GM12878 (cell line): Measurements from ENCODE around the gene SCMH1. TPM values are rescaled to one million over a fixed set of nuclear protein-coding genes. Genes with fewer than 3 reads are reported as not detected.

ENCODE experiments used
- ATAC-seq: fragments of 200-7000 bp; cut with Tn5 transposase; 3 replicates; pipeline ENCODE4 v1.9.1; 2020; ENCODE audit warnings: mild to moderate bottlenecking, moderate library complexity
- BruUV-seq: library from RNA; stranded (reverse); fragments of 400-500 nt; replicated peaks from 2 replicates; lab custom pipeline; 2021; lab: Mats Ljungman, UMichigan
- CTCF ChIA-PET: fragments of 300-600 bp; sonication (Branson Sonifier 250); formaldehyde crosslinking; extraction: SDS; loops from one replicate; lab custom pipeline; 2021; ENCODE audit warnings: inconsistent platforms; lab: Yijun Ruan, JAX
- POLR2A ChIA-PET: fragments of 350-600 bp; formaldehyde crosslinking; extraction: SDS; loops from one replicate; lab custom pipeline; 2021; ENCODE audit warnings: inconsistent platforms; lab: Charles Lee
- RAD21 ChIA-PET: fragments of 300-600 bp; sonication (Branson Sonifier 250); formaldehyde crosslinking; loops from one replicate; lab custom pipeline; 2023; ENCODE audit warnings: antibody characterized with exemption; ENCODE audit not compliant: unreplicated experiment; lab: Charles Lee
- SMC1A ChIA-PET: fragments of 300-600 bp; sonication (Branson Sonifier 250); formaldehyde crosslinking; loops from one replicate; lab custom pipeline; 2023; ENCODE audit not compliant: unreplicated experiment, uncharacterized antibody; lab: Charles Lee
- DNase-seq: peaks from one replicate; pipeline ENCODE4 v3.0.0-alpha.2; 2011; ENCODE audit warnings: low read depth, low spot score
- FAIRE-seq: peaks from 3 replicates; lab custom pipeline; 2011; peaks lifted over from hg19 to GRCh38; lab: Jason Lieb, UNC
- H2AFZ ChIP-seq: 2 replicates; pipeline ENCODE4 v1.6.0; 2011; ENCODE audit warnings: low read depth, low read length, control low read depth; ENCODE audit not compliant: control insufficient read depth
- H3K27ac ChIP-seq: 2 replicates; pipeline ENCODE4 v1.5.1; 2011; ENCODE audit warnings: control low read depth; ENCODE audit not compliant: control insufficient read depth, insufficient read depth
- H3K27me3 ChIP-seq, 2 experiments: replicated peaks in 1 of 2; 2 replicates each; pipeline versions ENCODE4 v1.6.0 to v1.6.1; 2011; ENCODE audit warnings: low read length in 1 of 2; ENCODE audit not compliant: control insufficient read depth in 2 of 2, insufficient read depth in 2 of 2
- H3K36me3 ChIP-seq, 2 experiments: 2 replicates each; pipeline ENCODE4 v1.5.1; 2011; ENCODE audit warnings: low read length in 1 of 2; ENCODE audit not compliant: control insufficient read depth in 2 of 2, insufficient read depth in 2 of 2
- H3K4me1 ChIP-seq: 2 replicates; pipeline ENCODE4 v1.6.1; 2011; ENCODE audit warnings: mild to moderate bottlenecking, low read length, moderate library complexity, mixed read lengths; ENCODE audit not compliant: control insufficient read depth, insufficient read depth
- H3K4me2 ChIP-seq: 2 replicates; pipeline ENCODE4 v1.6.0; 2011; ENCODE audit warnings: control low read depth; ENCODE audit not compliant: control insufficient read depth, insufficient read depth
- H3K4me3 ChIP-seq: fragments of 200-600 bp; sonication (generic); 2 replicates; pipeline ENCODE4 v1.5.1; 2016
- H3K79me2 ChIP-seq: 2 replicates; pipeline ENCODE4 v1.6.0; 2011; ENCODE audit warnings: low read length; ENCODE audit not compliant: control insufficient read depth, insufficient read depth
- H3K9ac ChIP-seq: 2 replicates; pipeline ENCODE4 v1.8.0; 2011; ENCODE audit warnings: low read length, control low read depth, mixed read lengths; ENCODE audit not compliant: control insufficient read depth, insufficient read depth
- H3K9me3 ChIP-seq: replicated peaks from 3 replicates; pipeline ENCODE4 v1.5.1; 2011; ENCODE audit warnings: mild to moderate bottlenecking, low read length; ENCODE audit not compliant: control insufficient read depth, insufficient read depth
- H4K20me1 ChIP-seq: 2 replicates; pipeline ENCODE4 v1.6.0; 2011; ENCODE audit not compliant: control insufficient read depth, insufficient read depth
- BACH1 ChIP-seq: fragments of 450-650 bp; IDR thresholded peaks from 2 replicates; pipeline ENCODE4 v1.6.1; 2017; ENCODE audit warnings: mild to moderate bottlenecking, borderline replicate concordance
- ETV6 ChIP-seq, 2 experiments: fragments of 450-650 bp in 1 of 2; IDR thresholded peaks in 1 of 2; conservative IDR thresholded peaks in 1 of 2; 2 replicates each; pipeline ENCODE4 v1.6.1; 2014; ENCODE audit warnings: antibody characterized with exemption in 1 of 2, borderline replicate concordance in 1 of 2, low read depth in 1 of 2, mild to moderate bottlenecking in 1 of 2, moderate library complexity in 1 of 2
- IRF4 ChIP-seq: IDR thresholded peaks from 2 replicates; pipeline ENCODE4 v1.6.1; 2011; ENCODE audit warnings: low read depth, low read length
- MEF2A ChIP-seq: IDR thresholded peaks from 2 replicates; pipeline ENCODE4 v1.6.1; 2011; ENCODE audit warnings: low read depth, mild to moderate bottlenecking, low read length, moderate library complexity; ENCODE audit not compliant: insufficient read depth
- NBN ChIP-seq: fragments of 450-650 bp; IDR thresholded peaks from 2 replicates; pipeline ENCODE4 v1.6.1; 2016
- NR2C2 ChIP-seq: IDR thresholded peaks from 2 replicates; pipeline ENCODE4 v1.6.1; 2011; ENCODE audit warnings: borderline replicate concordance, low read depth; ENCODE audit not compliant: control insufficient read depth, insufficient read length
- RELA ChIP-seq: fragments of 450-650 bp; IDR thresholded peaks from 2 replicates; pipeline ENCODE4 v1.8.0; 2014; ENCODE audit warnings: borderline replicate concordance; ENCODE audit not compliant: partially characterized antibody
- SPI1 ChIP-seq: IDR thresholded peaks from 2 replicates; pipeline ENCODE4 v1.6.1; 2011; ENCODE audit warnings: low read depth, mild to moderate bottlenecking, low read length, moderate library complexity, borderline replicate concordance; ENCODE audit not compliant: insufficient read depth
- WGBS: methylation state at CpG from one replicate; pipeline ENCODE4 v1.1.6; 2016; ENCODE audit warnings: low lambda C conversion rate; ENCODE audit not compliant: insufficient replicate concordance, insufficient coverage; ENCODE audit errors: missing lambda C conversion rate; 5-methylcytosine and 5-hydroxymethylcytosine counted together
- in situ Hi-C: fragments of 300-500 bp; cut with MboI; formaldehyde crosslinking; loops from 9 replicates; pipeline ENCODE4 v1.14.3; 2018; ENCODE audit warnings: mixed read lengths
- intact Hi-C: fragments of 100-400 bp; cut with micrococcal nuclease; formaldehyde crosslinking; loops from one replicate; pipeline ENCODE4 v1.14.2; 2022; ENCODE audit not compliant: unreplicated experiment
- polyA plus RNA-seq, 11 experiments: library from polyadenylated mRNA; depleted of rRNA in 4 of 11; unstranded in 6 of 11; stranded (reverse) in 5 of 11; fragments of >200 nt; fragmentation: Nextera tagmentation in 4 of 11; fragmentation: Illumina TruSeq in 1 of 11; extraction: Ambion mirVana in 4 of 11; extraction: Trizol in 1 of 11; gene quantifications; 1 replicate in 1 of 11; 2 replicates in 10 of 11; pipeline versions ENCODE4 v1.2.1 to v1.2.3, GENCODE V29; 2011 to 2016; ENCODE audit warnings: inconsistent platforms in 2 of 11, missing spikeins in 2 of 11, low read depth in 1 of 11
- total RNA-seq, 4 experiments: library from RNA; depleted of rRNA in 3 of 4; stranded (reverse); fragments of >200 nt in 3 of 4; fragmentation: Illumina TruSeq in 1 of 4; extraction: Trizol in 1 of 4; gene quantifications; 2 replicates each; pipeline versions ENCODE4 v1.2.1 to v1.2.3, GENCODE V29; 2013 to 2021
- TF ChIP-seq, protein P1 (sequence below): fragments of 450-650 bp; IDR thresholded peaks from 2 replicates; pipeline ENCODE4 v1.6.1; 2017; ENCODE audit warnings: mild to moderate bottlenecking, moderate library complexity
- TF ChIP-seq, protein P2 (sequence below): IDR thresholded peaks from 2 replicates; pipeline ENCODE4 v1.6.1; 2011; ENCODE audit warnings: mild to moderate bottlenecking, low read depth, low read length, moderate library complexity; ENCODE audit not compliant: insufficient replicate concordance
- TF ChIP-seq, protein P3 (sequence below): IDR thresholded peaks from 2 replicates; pipeline ENCODE4 v1.6.1; 2012; ENCODE audit warnings: low read depth, low read length, improper control_type of control experiment
- TF ChIP-seq, protein P4 (sequence below): fragments of 450-650 bp; IDR thresholded peaks from 2 replicates; pipeline ENCODE4 v1.6.1; 2014; ENCODE audit warnings: mild to moderate bottlenecking
- TF ChIP-seq, protein P5 (sequence below): fragments of 150-350 bp; IDR thresholded peaks from 2 replicates; pipeline ENCODE4 v1.6.1; 2014; ENCODE audit warnings: mild to moderate bottlenecking, low read depth, low read length

Gene SCMH1
- total and polyA plus RNA-seq, 10 of the 15 experiments (the other 5 are each of a cell fraction or from before 2014, with no cell fraction given), result 7.5 to 44.1 (median 27.8) TPM

DNA sequence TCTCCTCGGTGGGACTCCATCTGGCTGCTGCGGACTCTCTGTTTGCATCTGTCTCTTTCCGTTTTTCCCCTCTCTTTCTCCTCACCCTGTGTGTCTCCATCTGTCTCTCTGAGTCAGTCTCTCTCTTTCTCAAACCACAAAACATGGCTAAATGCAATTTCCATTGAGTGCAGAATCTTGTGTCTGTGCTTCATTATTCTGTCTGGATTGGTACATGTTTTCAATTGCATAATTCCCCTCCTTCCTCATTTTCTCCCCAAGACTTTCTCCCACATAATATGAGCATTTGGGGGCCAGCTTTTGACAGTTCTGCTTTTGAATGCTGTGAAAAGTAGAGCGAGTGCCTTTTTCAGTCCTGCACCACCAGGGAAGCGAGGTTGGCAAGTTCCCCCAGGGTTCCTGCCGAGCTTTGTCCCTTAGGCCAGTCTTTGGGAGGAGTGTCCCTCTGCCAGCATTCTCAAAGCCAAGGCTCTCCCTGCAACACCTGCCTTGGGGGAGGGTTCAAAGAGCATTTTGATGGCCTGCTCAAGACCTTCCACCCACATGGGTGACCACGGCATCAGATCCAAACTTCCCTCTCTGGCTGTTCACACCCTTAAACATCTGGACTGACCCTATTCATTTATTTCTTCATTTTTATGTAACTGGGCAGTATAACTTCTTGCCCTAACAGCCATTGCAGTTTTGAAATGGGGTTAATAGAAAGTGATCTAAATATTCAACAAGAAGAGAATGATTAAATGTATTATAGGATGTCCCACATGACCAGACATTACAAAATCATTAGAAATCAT lies 32.8 kb upstream of the SCMH1 start:
- Histone ChIP-seq H2AFZ (no peak overlapping the region), H3K4me2 (no peak overlapping the region), H3K9ac (no peak overlapping the region), H4K20me1 (no peaks in the 10 kb centered on the region), H3K4me3 (no peak overlapping the region), H3K27ac (no peak overlapping the region), H3K36me3 (no peaks in the 10 kb centered on the region), H3K79me2 (no peaks in the 10 kb centered on the region), H3K4me1 (no peaks in the 10 kb centered on the region), H3K9me3 (no peaks in the 10 kb centered on the region), H3K27me3 (peaks cover 2% of the 10 kb centered on the region in 2 experiments; a peak in 2 of 4 replicates)
- ChIA-PET CTCF (interaction anchor here (1.9 kb wide), 1 partner anchor 143 kb away, joined by 4 read pairs; no protein-coding TSS in a partner anchor), POLR2A (no interaction called here), SMC1A (interaction anchor here (1.0 kb wide), 1 partner anchor 15 kb away, joined by 3 read pairs; no protein-coding TSS in a partner anchor), RAD21 (no interaction called here)
- intact Hi-C loops (no loop called here), in situ Hi-C loops (no loop called here)
- ATAC-seq, result no peak
- BruUV-seq, result no TSS peak
- WGBS, result 23% methylated on average over 7 of the region's 7 CpGs
- no peak for DNase-seq
- FAIRE-seq, result no peak
- TF ChIP-seq, protein P1, sequence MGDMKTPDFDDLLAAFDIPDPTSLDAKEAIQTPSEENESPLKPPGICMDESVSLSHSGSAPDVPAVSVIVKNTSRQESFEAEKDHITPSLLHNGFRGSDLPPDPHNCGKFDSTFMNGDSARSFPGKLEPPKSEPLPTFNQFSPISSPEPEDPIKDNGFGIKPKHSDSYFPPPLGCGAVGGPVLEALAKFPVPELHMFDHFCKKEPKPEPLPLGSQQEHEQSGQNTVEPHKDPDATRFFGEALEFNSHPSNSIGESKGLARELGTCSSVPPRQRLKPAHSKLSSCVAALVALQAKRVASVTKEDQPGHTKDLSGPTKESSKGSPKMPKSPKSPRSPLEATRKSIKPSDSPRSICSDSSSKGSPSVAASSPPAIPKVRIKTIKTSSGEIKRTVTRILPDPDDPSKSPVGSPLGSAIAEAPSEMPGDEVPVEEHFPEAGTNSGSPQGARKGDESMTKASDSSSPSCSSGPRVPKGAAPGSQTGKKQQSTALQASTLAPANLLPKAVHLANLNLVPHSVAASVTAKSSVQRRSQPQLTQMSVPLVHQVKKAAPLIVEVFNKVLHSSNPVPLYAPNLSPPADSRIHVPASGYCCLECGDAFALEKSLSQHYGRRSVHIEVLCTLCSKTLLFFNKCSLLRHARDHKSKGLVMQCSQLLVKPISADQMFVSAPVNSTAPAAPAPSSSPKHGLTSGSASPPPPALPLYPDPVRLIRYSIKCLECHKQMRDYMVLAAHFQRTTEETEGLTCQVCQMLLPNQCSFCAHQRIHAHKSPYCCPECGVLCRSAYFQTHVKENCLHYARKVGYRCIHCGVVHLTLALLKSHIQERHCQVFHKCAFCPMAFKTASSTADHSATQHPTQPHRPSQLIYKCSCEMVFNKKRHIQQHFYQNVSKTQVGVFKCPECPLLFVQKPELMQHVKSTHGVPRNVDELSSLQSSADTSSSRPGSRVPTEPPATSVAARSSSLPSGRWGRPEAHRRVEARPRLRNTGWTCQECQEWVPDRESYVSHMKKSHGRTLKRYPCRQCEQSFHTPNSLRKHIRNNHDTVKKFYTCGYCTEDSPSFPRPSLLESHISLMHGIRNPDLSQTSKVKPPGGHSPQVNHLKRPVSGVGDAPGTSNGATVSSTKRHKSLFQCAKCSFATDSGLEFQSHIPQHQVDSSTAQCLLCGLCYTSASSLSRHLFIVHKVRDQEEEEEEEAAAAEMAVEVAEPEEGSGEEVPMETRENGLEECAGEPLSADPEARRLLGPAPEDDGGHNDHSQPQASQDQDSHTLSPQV, result no peak
- TF ChIP-seq NR2C2 (no peak), MEF2A (no peak), SPI1 (no peak), IRF4 (no peak), ETV6 (conservative IDR thresholded peaks at IDR 0.05 in 1 of 2, IDR thresholded peaks at IDR 0.05 in 1 of 2; ENCODE audit: borderline replicate concordance in 1 of 2, low read depth in 1 of 2) (no peak), NBN (no peak), RELA (no peak), BACH1 (no peak)
- TF ChIP-seq, protein P2, sequence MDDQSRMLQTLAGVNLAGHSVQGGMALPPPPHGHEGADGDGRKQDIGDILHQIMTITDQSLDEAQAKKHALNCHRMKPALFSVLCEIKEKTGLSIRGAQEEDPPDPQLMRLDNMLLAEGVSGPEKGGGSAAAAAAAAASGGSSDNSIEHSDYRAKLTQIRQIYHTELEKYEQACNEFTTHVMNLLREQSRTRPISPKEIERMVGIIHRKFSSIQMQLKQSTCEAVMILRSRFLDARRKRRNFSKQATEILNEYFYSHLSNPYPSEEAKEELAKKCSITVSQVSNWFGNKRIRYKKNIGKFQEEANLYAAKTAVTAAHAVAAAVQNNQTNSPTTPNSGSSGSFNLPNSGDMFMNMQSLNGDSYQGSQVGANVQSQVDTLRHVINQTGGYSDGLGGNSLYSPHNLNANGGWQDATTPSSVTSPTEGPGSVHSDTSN, result no peak
- TF ChIP-seq, protein P3, sequence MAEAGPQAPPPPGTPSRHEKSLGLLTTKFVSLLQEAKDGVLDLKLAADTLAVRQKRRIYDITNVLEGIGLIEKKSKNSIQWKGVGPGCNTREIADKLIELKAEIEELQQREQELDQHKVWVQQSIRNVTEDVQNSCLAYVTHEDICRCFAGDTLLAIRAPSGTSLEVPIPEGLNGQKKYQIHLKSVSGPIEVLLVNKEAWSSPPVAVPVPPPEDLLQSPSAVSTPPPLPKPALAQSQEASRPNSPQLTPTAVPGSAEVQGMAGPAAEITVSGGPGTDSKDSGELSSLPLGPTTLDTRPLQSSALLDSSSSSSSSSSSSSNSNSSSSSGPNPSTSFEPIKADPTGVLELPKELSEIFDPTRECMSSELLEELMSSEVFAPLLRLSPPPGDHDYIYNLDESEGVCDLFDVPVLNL, result no peak
- TF ChIP-seq, protein P4, sequence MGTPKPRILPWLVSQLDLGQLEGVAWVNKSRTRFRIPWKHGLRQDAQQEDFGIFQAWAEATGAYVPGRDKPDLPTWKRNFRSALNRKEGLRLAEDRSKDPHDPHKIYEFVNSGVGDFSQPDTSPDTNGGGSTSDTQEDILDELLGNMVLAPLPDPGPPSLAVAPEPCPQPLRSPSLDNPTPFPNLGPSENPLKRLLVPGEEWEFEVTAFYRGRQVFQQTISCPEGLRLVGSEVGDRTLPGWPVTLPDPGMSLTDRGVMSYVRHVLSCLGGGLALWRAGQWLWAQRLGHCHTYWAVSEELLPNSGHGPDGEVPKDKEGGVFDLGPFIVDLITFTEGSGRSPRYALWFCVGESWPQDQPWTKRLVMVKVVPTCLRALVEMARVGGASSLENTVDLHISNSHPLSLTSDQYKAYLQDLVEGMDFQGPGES, result no peak
- TF ChIP-seq, protein P5, sequence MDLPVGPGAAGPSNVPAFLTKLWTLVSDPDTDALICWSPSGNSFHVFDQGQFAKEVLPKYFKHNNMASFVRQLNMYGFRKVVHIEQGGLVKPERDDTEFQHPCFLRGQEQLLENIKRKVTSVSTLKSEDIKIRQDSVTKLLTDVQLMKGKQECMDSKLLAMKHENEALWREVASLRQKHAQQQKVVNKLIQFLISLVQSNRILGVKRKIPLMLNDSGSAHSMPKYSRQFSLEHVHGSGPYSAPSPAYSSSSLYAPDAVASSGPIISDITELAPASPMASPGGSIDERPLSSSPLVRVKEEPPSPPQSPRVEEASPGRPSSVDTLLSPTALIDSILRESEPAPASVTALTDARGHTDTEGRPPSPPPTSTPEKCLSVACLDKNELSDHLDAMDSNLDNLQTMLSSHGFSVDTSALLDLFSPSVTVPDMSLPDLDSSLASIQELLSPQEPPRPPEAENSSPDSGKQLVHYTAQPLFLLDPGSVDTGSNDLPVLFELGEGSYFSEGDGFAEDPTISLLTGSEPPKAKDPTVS, result no peak
